GM12872 (cell line): ENCODE data around the gene THEM5.

ENCODE experiments used
- TF ChIP-seq, protein P1 (sequence below): IDR thresholded peaks from 3 replicates; pipeline ENCODE4 v1.5.1; 2011; ENCODE audit warnings: low read depth, mild to moderate bottlenecking, low read length, moderate library complexity; ENCODE audit not compliant: insufficient read depth

The THEM5 gene

GRCh38 chr1:151827853-151828252, 25.7 kb downstream of the THEM5 start:
- TF ChIP-seq, protein P1, sequence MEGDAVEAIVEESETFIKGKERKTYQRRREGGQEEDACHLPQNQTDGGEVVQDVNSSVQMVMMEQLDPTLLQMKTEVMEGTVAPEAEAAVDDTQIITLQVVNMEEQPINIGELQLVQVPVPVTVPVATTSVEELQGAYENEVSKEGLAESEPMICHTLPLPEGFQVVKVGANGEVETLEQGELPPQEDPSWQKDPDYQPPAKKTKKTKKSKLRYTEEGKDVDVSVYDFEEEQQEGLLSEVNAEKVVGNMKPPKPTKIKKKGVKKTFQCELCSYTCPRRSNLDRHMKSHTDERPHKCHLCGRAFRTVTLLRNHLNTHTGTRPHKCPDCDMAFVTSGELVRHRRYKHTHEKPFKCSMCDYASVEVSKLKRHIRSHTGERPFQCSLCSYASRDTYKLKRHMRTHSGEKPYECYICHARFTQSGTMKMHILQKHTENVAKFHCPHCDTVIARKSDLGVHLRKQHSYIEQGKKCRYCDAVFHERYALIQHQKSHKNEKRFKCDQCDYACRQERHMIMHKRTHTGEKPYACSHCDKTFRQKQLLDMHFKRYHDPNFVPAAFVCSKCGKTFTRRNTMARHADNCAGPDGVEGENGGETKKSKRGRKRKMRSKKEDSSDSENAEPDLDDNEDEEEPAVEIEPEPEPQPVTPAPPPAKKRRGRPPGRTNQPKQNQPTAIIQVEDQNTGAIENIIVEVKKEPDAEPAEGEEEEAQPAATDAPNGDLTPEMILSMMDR: no peak

GRCh38 chr1:151825751-151826660, 27.5 kb downstream of the THEM5 start:
- TF ChIP-seq, protein P1: no peak

DNA sequence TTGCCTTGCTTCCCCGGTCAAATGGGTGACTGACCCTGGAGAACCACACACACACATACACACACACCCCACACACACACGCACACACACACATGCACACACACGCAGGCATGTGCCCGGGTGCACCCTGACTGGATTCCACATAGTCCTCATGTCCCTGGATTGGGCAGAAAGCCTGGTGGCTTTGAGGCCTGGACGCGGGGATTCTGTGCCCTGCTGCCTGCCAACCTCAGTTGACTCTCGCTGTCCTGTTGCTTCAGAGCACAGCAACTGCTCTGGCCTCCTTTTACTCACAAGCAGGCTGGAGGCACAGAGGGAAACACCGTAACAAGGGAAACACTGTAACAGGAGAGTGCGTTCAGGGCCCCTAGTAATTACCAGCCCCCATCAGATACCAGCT, 28.3 kb downstream of the THEM5 start:
- TF ChIP-seq, protein P1: no peak

- TF ChIP-seq, protein P1: no peak
Observed at GRCh38 chr1:151823175-151823574, 30.3 kb downstream of the THEM5 start.

- TF ChIP-seq, protein P1: no peak
Observed at GRCh38 chr1:151822404-151822803, 31.1 kb downstream of the THEM5 start.

DNA sequence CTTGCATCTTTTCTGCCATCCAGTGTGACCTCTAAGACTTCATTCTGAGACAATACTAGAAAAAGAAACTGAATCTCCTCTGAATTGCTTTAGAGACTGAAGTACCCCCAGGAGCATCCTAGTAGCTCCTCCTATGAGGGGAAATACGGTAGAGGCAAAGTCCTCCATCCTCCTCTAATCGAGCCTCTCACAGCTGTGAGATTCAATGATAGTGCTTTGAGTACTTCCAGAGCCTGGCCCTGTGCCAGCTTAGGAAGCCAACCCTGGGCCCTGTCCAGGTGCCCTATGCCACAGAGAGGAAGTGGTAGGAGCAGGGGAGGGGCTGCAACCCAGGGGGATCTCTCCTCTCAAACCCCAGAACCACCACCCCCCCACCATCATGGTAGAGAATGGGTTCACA, 32.6 kb downstream of the THEM5 start:
- TF ChIP-seq, protein P1: no peak

GRCh38 chr1:151819976-151820623, 33.4 kb downstream of the THEM5 start:
- TF ChIP-seq, protein P1: no peak
